Fibroblast of skin of scalp (primary cell): ENCODE data around the gene RMDN2.
"Not testable (repeated sequence)": the region's sequence is repeated elsewhere in the genome, so short reads cannot be mapped to it uniquely, and the experiment has no call there.

Source experiments
- DNase-seq: peaks from one replicate; pipeline ENCODE4 v3.0.0-alpha.2; 2013

RMDN2 gene

GRCh38 chr2:37993143-37993542 is 68.1 kb downstream of the RMDN2 start:
- DNase-seq: peak; percentile 48

GRCh38 chr2:37997629-37998028 is 72.5 kb downstream of the RMDN2 start:
- no peak for DNase-seq

GRCh38 chr2:38000485-38001222 is 75.6 kb downstream of the RMDN2 start:
- DNase-seq: no peak

GRCh38 chr2:38010187-38010586 is 85.1 kb downstream of the RMDN2 start:
- not testable (repeated sequence) for DNase-seq

GRCh38 chr2:38010995-38011394 is 85.9 kb downstream of the RMDN2 start:
- peak; percentile 4 for DNase-seq

GRCh38 chr2:38013158-38013752 is 88.2 kb downstream of the RMDN2 start:
- peak; percentile 32 for DNase-seq

- DNase-seq: peak; percentile 32
These were observed 91.1 kb downstream of the RMDN2 start for GRCh38 chr2:38016219-38016618.

- no peak for DNase-seq
These were observed 92.7 kb downstream of the RMDN2 start for GRCh38 chr2:38017836-38018235.

- DNase-seq: not testable (repeated sequence)
These were observed 95.4 kb downstream of the RMDN2 start for GRCh38 chr2:38020359-38021069.

- no peak for DNase-seq
These were observed 96.5 kb downstream of the RMDN2 start for GRCh38 chr2:38021589-38021988.

GRCh38 chr2:38026846-38027245 is 101.8 kb downstream of the RMDN2 start:
- no peak for DNase-seq

GRCh38 chr2:38028829-38029228 is 103.7 kb downstream of the RMDN2 start:
- no peak for DNase-seq

- DNase-seq: no peak
These were observed 104.4 kb downstream of the RMDN2 start for GRCh38 chr2:38029512-38029911.

- peak; percentile 26 for DNase-seq
These were observed 105.7 kb downstream of the RMDN2 start for GRCh38 chr2:38030635-38031355.

GRCh38 chr2:38032946-38033345 is 107.9 kb downstream of the RMDN2 start:
- DNase-seq: no peak

GRCh38 chr2:38033646-38034045 is 108.6 kb downstream of the RMDN2 start:
- peak; percentile 77 for DNase-seq

GRCh38 chr2:38035968-38036367 is 110.9 kb downstream of the RMDN2 start:
- DNase-seq: no peak

- peak; percentile 86 for DNase-seq
These were observed 112.2 kb downstream of the RMDN2 start for GRCh38 chr2:38037325-38037724.

- peak; percentile 63 for DNase-seq
These were observed 112.9 kb downstream of the RMDN2 start for GRCh38 chr2:38037757-38038621.

GRCh38 chr2:38038682-38039081 is 113.6 kb downstream of the RMDN2 start:
- no peak for DNase-seq

- DNase-seq: peak; percentile 59
These were observed 114.2 kb downstream of the RMDN2 start for GRCh38 chr2:38039121-38039910.
